K562 (cell line): ENCODE results near the gene MMP11. TPM values are rescaled to one million over a fixed set of nuclear protein-coding genes. Genes with fewer than 3 reads are reported as not detected.

Experiments
- ATAC-seq: fragments of 200-7000 bp; cut with Tn5 transposase; 3 replicates; pipeline ENCODE4 v1.9.1; 2020; ENCODE audit warnings: moderate library complexity
- BruUV-seq: library from RNA; stranded (reverse); fragments of 400-500 nt; replicated peaks from 2 replicates; lab custom pipeline; 2021; lab: Mats Ljungman, UMichigan
- CTCF ChIA-PET: fragments of 300-600 bp; formaldehyde crosslinking; extraction: SDS; loops from one replicate; lab custom pipeline; 2021; ENCODE audit warnings: low intra/inter-chr PET ratio; lab: Yijun Ruan, JAX
- POLR2A ChIA-PET: fragments of 300-600, 350-650 bp; sonication (Branson Sonifier 250); formaldehyde crosslinking; extraction: SDS; loops from one replicate; lab custom pipeline; 2021; ENCODE audit warnings: antibody characterized with exemption, inconsistent platforms; lab: Yijun Ruan, JAX
- DNase-seq, 4 experiments: peaks; one replicate each; pipeline versions ENCODE4 v3.0.0 to v3.0.0-alpha.2; 2011 to 2018; ENCODE audit warnings: low spot score in 3 of 4, mixed read lengths in 3 of 4; ENCODE audit errors: extremely low read depth in 1 of 4
- FAIRE-seq: peaks from 2 replicates; lab custom pipeline; 2011; peaks lifted over from hg19 to GRCh38; lab: Jason Lieb, UNC
- H2AFZ ChIP-seq: 2 replicates; pipeline ENCODE4 v1.6.0; 2011; ENCODE audit warnings: low read depth, low read length, control low read depth, inconsistent platforms
- H3K27ac ChIP-seq: fragments of 200-600 bp; 3 replicates; pipeline ENCODE4 v1.8.0; 2011; ENCODE audit warnings: low read depth, mild to moderate bottlenecking, control low read depth, inconsistent platforms, low read length, moderate library complexity, mixed read lengths; ENCODE audit errors: extremely low read depth
- H3K27me3 ChIP-seq, 2 experiments: fragments of 300-600 bp in 1 of 2; 2 replicates in 1 of 2; 3 replicates in 1 of 2; pipeline versions ENCODE4 v1.6.0 to v1.8.0; 2011; ENCODE audit warnings: inconsistent platforms in 2 of 2, low read length in 2 of 2, mild to moderate bottlenecking in 1 of 2, mixed read lengths in 1 of 2, moderate library complexity in 1 of 2; ENCODE audit not compliant: control insufficient read depth in 2 of 2, insufficient read depth in 2 of 2
- H3K36me3 ChIP-seq: fragments of 300-600 bp; 3 replicates; pipeline ENCODE4 v1.8.0; 2011; ENCODE audit warnings: mild to moderate bottlenecking, low read length, inconsistent platforms; ENCODE audit not compliant: control insufficient read depth, insufficient read depth
- H3K4me1 ChIP-seq, 2 experiments: fragments of 200-600 bp in 1 of 2; replicated peaks in 1 of 2; 2 replicates in 1 of 2; 3 replicates in 1 of 2; pipeline versions ENCODE4 v1.5.1 to v1.8.0; 2011; ENCODE audit warnings: inconsistent platforms in 2 of 2, low read length in 2 of 2, mild to moderate bottlenecking in 1 of 2, mixed read lengths in 1 of 2, moderate library complexity in 1 of 2; ENCODE audit not compliant: control insufficient read depth in 2 of 2, insufficient read depth in 2 of 2
- H3K4me2 ChIP-seq: 2 replicates; pipeline ENCODE4 v1.6.1; 2011; ENCODE audit warnings: low read length, control low read depth, inconsistent platforms, mixed read lengths; ENCODE audit not compliant: insufficient read depth
- H3K4me3 ChIP-seq: fragments of 200-600 bp; sonication (generic), shearing (Covaris generic); 2 replicates; pipeline ENCODE4 v1.5.1; 2016; ENCODE audit warnings: control low read depth, inconsistent platforms
- H3K79me2 ChIP-seq: fragments of 200-600 bp; 3 replicates; pipeline ENCODE4 v1.8.0; 2011; ENCODE audit warnings: low read length, inconsistent platforms; ENCODE audit not compliant: control insufficient read depth, insufficient read depth
- H3K9ac ChIP-seq, 2 experiments: 2 replicates each; pipeline versions ENCODE4 v1.6.0 to v1.6.1; 2011; ENCODE audit warnings: low read depth in 2 of 2, low read length in 2 of 2, control low read depth in 1 of 2, inconsistent platforms in 1 of 2, mild to moderate bottlenecking in 1 of 2, mixed read lengths in 1 of 2; ENCODE audit not compliant: insufficient read depth in 1 of 2
- H3K9me1 ChIP-seq: one replicate; pipeline ENCODE4 v1.6.0; 2011; ENCODE audit warnings: inconsistent platforms, mild to moderate bottlenecking, low read length, moderate library complexity; ENCODE audit not compliant: control insufficient read depth, insufficient read depth
- H3K9me3 ChIP-seq: replicated peaks from 2 replicates; pipeline ENCODE4 v1.5.1; 2011; ENCODE audit warnings: low read depth, low read length, inconsistent platforms; ENCODE audit not compliant: control insufficient read depth, insufficient read depth
- H4K20me1 ChIP-seq: replicated peaks from 2 replicates; pipeline ENCODE4 v1.6.1; 2011; ENCODE audit warnings: low read length, inconsistent platforms, mixed read lengths; ENCODE audit not compliant: control insufficient read depth, insufficient read depth
- ATF1 ChIP-seq, 2 experiments: fragments of 450-650 bp in 1 of 2; IDR thresholded peaks; 2 replicates each; pipeline ENCODE4 v1.6.1; 2016; ENCODE audit warnings: missing compliant biosample characterization in 1 of 2, missing genetic modification characterization in 1 of 2
- CUX1 ChIP-seq: fragments of 200-800 bp; sonication (Bioruptor generic); IDR thresholded peaks from 2 replicates; pipeline ENCODE4 v1.6.1; 2016; ENCODE audit warnings: missing genetic modification characterization, missing compliant biosample characterization
- GTF2F1 ChIP-seq: IDR thresholded peaks from 2 replicates; pipeline ENCODE4 v1.6.1; 2011; ENCODE audit warnings: low read depth, low read length, improper control_type of control experiment
- HCFC1 ChIP-seq: IDR thresholded peaks from 2 replicates; pipeline ENCODE4 v1.6.1; 2012; ENCODE audit warnings: low read depth, low read length, improper control_type of control experiment
- NFATC3 ChIP-seq: fragments of 450-650 bp; IDR thresholded peaks from 2 replicates; pipeline ENCODE4 v1.6.1; 2017; ENCODE audit warnings: mild to moderate bottlenecking
- PRDM10 ChIP-seq: fragments of 450-650 bp; IDR thresholded peaks from 2 replicates; pipeline ENCODE4 v1.6.1; 2018; ENCODE audit not compliant: partially characterized antibody
- SIN3B ChIP-seq: fragments of 450-650 bp; IDR thresholded peaks from 2 replicates; pipeline ENCODE4 v1.6.1; 2017; ENCODE audit warnings: low read depth, mild to moderate bottlenecking, moderate library complexity
- SMARCA5 ChIP-seq: fragments of 450-650 bp; IDR thresholded peaks from 2 replicates; pipeline ENCODE4 v1.6.1; 2016
- TCFL5 ChIP-seq: fragments of 250-450 bp; sonication (Bioruptor Pico); conservative IDR thresholded peaks from 2 replicates; pipeline ENCODE4 v1.6.1; 2021; ENCODE audit warnings: mild to moderate bottlenecking, moderate library complexity, matching md5 sums
- TEAD2 ChIP-seq: fragments of 450-650 bp; IDR thresholded peaks from 2 replicates; pipeline ENCODE4 v1.6.1; 2016; ENCODE audit warnings: missing genetic modification characterization, control low read depth, missing compliant biosample characterization
- TSHZ1 ChIP-seq: fragments of 250-450 bp; sonication (Bioruptor Pico); IDR thresholded peaks from 2 replicates; pipeline ENCODE4 v1.4.0; 2020; ENCODE audit warnings: mild to moderate bottlenecking, moderate library complexity
- WGBS: fragments of 100-300 bp; shearing (Covaris generic); methylation state at CpG from one replicate; pipeline ENCODE4 v1.1.6; 2016; ENCODE audit warnings: low coverage, mixed read lengths; ENCODE audit not compliant: insufficient coverage; ENCODE audit errors: missing lambda C conversion rate; 5-methylcytosine and 5-hydroxymethylcytosine counted together
- in situ Hi-C: fragments of 300-500 bp; cut with MboI; formaldehyde crosslinking; loops from 4 replicates; pipeline ENCODE4 v1.15.0; 2018; ENCODE audit warnings: inconsistent platforms, mixed read lengths
- intact Hi-C: fragments of 100-400 bp; cut with micrococcal nuclease; formaldehyde crosslinking; loops from 2 replicates; pipeline ENCODE4 v1.14.2; 2022
- polyA plus RNA-seq, 8 experiments: library from polyadenylated mRNA; depleted of rRNA in 4 of 8; stranded (reverse) in 5 of 8; unstranded in 3 of 8; fragments of >200 nt; fragmentation: Nextera tagmentation in 2 of 8; fragmentation: Illumina TruSeq in 1 of 8; extraction: Ambion mirVana in 2 of 8; extraction: Trizol in 1 of 8; gene quantifications; 2 replicates each; pipeline versions ENCODE4 v1.2.1 to v1.2.3, GENCODE V29; 2011 to 2014; ENCODE audit warnings: inconsistent platforms in 1 of 8, missing spikeins in 1 of 8
- total RNA-seq, 7 experiments: library from RNA; depleted of rRNA in 6 of 7; stranded (reverse); fragments of >200 nt in 6 of 7; fragmentation: Illumina TruSeq in 2 of 7; extraction: Trizol in 2 of 7; gene quantifications; 2 replicates each; pipeline versions ENCODE4 v1.2.1 to v1.2.3, GENCODE V29; 2011 to 2021; ENCODE audit warnings: low replicate concordance in 1 of 7

MMP11 gene
- total and polyA plus RNA-seq, 9 of the 15 experiments (the other 6 are each of a cell fraction or from before 2014, with no cell fraction given) = 0.14 to 1.8 (median 1.1) TPM; not detected in 2

- no peak for ATAC-seq
- Histone ChIP-seq H3K36me3 (no peaks in the 10 kb centered on the region), H4K20me1 (no peaks in the 10 kb centered on the region; the same call in 1 of the 2 replicates), H3K9me1 (no peaks in the 10 kb centered on the region), H3K9ac (no peak overlapping the region; a peak in 1 of 4 replicates), H3K4me2 (no peak overlapping the region), H2AFZ (no peak overlapping the region), H3K27ac (no peak overlapping the region), H3K9me3 (no peaks in the 10 kb centered on the region), H3K27me3 (no peaks in the 10 kb centered on the region), H3K4me1 (peaks cover 5 to 30% of the 10 kb centered on the region in 2 experiments; a peak in 3 of 5 replicates), H3K79me2 (peaks cover under 1% of the 10 kb centered on the region; the same call in 2 of the 3 replicates), H3K4me3 (no peak overlapping the region)
- no peak for FAIRE-seq
- in situ Hi-C loops (no loop called here), intact Hi-C loops (no loop called here)
- ChIA-PET CTCF (no interaction called here), POLR2A (no interaction called here)
- DNase-seq = no peak
- WGBS = 61% methylated on average over 11 of the region's 16 CpGs
- BruUV-seq = no TSS peak
- TF ChIP-seq ATF1 (CRISPR knock-in tag; IDR thresholded peaks at IDR 0.05) (no peak), ATF1 (tag; IDR thresholded peaks at IDR 0.05) (no peak), HCFC1 (no peak), SMARCA5 (no peak), CUX1 (no peak), PRDM10 (no peak), TSHZ1 (no peak), TEAD2 (tag) (no peak), TCFL5 (CRISPR knock-in tag) (no peak), NFATC3 (no peak), SIN3B (no peak), GTF2F1 (no peak)
These were observed 9.6 kb downstream of the MMP11 start for GRCh38 chr22:23782252-23782651.
